Suppressor macrophage treated with lipopolysaccharide for 4 hours (primary cell): ENCODE measurements around the gene ZCCHC17.
A peak's percentile ranks its signal among the peaks of the same experiment; 100 is the strongest.

Experiments used
- DNase-seq: peaks from one replicate; pipeline ENCODE4 v3.0.0-alpha.2; 2020

The ZCCHC17 gene

GRCh38 chr1:31308036-31308435 lies 11.2 kb downstream of the ZCCHC17 start:
- no peak for DNase-seq

DNA sequence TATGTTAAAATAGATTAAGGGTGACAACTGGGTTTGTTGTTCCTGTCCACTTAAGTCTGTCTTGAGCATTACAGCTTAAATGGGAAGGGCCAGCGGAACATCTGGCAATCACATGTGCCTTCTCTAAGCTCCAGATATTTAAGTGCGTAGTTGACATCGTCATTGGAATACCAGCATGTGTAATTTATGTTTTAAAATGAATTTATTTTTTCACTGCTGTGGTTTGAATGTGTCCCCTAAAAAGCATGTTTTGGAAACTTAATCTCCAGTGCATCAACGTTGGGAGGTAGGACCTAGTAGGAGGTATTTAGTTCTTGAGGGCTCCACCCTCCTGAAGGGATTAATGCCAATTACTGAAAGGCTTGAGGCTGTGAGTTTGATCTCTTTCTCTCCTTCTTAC lies 13.4 kb downstream of the ZCCHC17 start:
- no peak for DNase-seq

DNA sequence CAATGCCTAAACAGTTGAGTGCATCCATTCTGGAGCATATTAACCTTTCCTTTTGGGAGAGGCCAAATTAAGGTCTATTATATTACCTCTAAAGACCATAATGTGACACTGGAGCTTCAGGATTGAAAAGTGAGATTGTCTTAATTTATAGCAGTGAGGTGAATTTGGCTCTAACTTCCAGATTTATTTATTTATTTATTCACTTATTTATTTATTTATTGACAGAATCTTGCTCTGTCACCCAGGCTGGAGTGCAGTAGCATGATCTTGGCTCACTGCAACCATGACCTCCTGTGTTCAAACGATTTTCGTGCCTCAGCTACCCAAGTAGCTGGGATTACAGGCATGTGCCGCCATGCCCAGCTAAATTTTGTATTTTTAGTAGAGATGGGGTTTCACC lies 19.1 kb downstream of the ZCCHC17 start:
- DNase-seq: no peak

- no peak for DNase-seq
These were observed 21.3 kb downstream of the ZCCHC17 start for GRCh38 chr1:31318146-31318545.

- no peak for DNase-seq
These were observed 27.3 kb downstream of the ZCCHC17 start for GRCh38 chr1:31324093-31324492.

- no peak for DNase-seq
These were observed 28.2 kb downstream of the ZCCHC17 start for GRCh38 chr1:31324992-31325391.

DNA sequence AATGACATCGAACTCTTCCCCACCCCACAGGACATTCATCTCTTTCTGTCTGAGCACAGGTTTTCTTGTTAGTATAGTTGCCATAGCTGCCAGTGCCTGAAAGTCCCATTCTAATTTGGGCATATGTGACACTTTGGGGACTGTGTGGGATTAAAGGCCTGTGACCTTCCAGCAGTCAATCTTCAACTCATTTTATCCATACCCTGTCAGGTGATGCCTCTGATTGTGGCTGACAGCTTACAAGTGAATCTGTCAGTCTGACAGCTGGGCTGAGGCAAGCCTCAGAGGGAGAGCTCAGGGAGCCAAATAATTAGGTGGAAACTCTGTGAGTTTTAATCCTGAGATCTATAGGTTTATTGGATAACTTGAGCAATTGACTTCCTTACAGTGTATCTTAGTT lies 29.6 kb downstream of the ZCCHC17 start:
- no peak for DNase-seq

DNA sequence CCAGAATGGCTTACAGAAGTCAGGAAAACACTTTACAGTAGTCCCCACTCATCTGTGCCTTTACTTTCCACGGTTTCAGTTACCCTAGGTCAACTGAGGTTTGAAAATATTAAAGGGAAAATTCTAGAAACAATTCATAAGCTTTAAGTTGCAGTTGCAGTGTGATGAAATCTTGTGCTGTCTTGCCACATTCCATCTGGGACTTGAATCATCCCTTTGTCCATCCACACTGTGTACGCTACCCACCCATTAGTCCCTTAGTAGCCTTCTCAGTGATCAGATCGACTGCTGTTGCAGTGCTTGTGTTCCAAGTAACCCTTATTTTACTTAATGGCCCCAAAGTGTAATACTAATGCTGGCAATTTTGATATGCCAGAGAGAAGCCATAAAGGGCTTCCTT lies 30.5 kb downstream of the ZCCHC17 start:
- peak; percentile 2 for DNase-seq

DNA sequence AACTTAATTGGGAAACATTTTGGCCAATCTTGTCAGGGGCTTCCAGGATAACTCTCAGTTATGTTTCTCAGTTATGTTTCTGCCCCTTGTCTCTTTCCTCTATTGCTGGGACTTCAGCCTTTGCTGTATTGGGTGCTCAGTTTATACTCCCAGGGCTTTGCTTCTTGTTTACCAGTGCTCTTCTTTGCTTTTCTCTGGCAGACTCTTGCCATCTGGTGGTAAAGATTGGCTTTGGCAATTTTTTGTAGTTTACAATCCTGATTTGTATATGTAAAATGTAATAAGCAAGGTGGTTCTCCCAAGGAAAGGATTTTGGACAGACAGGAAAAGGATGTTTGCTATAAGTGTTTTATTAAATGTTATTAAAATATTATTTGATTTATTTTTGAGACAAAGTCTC lies 38.2 kb downstream of the ZCCHC17 start:
- peak; percentile 11 for DNase-seq

- DNase-seq: no peak
These were observed 40.0 kb downstream of the ZCCHC17 start for GRCh38 chr1:31336687-31337467.

DNA sequence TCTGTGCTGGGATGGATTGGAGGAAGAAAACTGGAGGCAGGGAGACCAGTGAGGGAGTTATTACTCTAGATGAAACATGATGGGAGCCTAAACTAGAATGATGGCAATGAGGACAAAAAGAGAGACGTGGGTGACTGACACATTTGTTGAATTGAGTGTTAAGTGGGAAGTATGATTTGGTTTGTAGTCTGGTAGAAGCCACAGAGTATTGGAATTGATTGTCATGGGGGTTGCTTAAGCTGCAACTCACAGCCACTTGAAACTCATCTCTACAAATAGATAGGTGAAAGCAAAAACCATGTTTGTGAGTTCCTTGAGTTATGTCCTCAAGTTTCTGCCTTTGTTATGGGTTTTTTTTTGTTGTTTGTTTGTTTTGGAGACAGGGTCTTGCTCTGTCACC lies 47.7 kb downstream of the ZCCHC17 start:
- DNase-seq: no peak

DNA sequence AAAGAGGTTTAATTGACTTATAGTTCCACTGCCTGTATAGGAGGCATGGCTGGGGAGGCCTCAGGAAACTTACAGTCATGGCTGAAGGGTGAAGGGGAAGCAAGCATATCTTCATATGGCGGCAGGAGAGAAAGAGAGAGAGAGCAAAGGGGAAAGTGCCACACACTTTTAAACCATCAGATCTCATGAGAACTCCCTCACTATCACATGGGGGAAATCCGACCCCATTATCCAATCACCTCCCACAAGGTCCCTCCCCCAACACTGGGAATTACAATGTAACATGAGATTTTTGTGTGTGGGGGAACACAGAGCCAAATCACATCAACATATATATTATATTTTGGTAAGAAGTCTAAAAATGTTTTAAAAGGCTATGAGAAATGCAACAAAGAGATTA lies 48.8 kb downstream of the ZCCHC17 start:
- no peak for DNase-seq

GRCh38 chr1:31346785-31347184 lies 50.0 kb downstream of the ZCCHC17 start:
- DNase-seq: no peak

- no peak for DNase-seq
These were observed 51.6 kb downstream of the ZCCHC17 start for GRCh38 chr1:31348449-31348848.

DNA sequence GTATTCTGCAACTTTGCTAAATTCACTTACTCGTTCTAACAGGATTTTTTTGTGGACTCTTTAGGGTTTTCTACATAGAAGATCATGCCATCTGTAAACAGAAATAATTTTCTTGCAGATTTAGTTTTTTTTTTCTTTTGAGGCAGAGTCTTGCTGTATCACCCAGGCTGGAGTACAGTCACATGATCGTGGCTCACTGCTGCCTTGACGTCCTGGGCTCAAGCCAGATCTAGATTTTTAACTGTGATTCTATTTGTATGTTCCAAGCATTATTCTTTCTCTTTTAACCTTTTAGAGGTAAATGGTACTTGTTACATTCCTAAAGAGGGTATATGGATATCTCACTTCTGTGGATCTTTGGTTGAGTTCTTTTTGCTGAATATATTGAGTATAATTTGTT lies 57.5 kb downstream of the ZCCHC17 start:
- peak; percentile 16 for DNase-seq

- DNase-seq: no peak
These were observed 59.6 kb downstream of the ZCCHC17 start for GRCh38 chr1:31356427-31356826.

GRCh38 chr1:31361607-31362006 lies 64.8 kb downstream of the ZCCHC17 start:
- no peak for DNase-seq

DNA sequence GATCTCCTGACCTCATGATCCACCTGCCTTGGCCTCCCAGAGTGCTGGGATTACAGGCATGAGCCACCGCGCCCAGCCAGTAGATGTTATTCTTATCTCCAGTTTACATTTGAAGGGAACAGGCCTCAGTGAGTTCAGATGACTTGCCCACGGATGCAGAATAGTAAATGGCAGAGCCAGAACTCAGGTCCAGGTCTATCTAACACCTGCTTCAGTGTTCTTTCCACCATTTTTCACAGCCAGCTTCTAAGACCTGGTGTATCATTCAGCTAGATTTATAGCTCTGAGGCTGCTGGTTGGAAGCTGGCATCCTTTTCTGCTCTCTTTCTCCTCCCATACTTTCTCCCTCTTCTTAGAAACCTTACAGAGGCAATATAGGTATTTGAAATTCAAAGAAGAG lies 65.2 kb downstream of the ZCCHC17 start:
- no peak for DNase-seq

- no peak for DNase-seq
These were observed 67.9 kb downstream of the ZCCHC17 start for GRCh38 chr1:31364561-31365250.

DNA sequence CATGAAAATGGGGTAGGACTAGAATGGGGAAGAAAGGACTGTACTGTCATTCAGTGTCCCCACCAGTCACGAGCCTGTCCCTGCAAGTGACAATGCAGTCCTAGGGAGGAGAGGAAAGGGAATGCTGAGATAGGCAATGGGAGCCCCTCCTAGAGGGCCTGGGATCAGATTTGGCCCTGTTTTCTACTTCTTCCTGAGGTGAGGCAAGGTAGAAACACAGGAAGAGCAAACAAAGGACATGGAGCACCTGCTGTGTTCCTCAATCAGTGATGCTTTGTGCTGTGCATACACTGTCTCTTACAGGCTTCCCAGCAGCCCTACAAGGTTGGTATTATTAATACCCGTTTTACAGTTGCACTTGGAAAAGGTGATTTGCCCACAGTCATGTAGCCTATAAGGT lies 70.0 kb downstream of the ZCCHC17 start:
- DNase-seq: no peak

DNA sequence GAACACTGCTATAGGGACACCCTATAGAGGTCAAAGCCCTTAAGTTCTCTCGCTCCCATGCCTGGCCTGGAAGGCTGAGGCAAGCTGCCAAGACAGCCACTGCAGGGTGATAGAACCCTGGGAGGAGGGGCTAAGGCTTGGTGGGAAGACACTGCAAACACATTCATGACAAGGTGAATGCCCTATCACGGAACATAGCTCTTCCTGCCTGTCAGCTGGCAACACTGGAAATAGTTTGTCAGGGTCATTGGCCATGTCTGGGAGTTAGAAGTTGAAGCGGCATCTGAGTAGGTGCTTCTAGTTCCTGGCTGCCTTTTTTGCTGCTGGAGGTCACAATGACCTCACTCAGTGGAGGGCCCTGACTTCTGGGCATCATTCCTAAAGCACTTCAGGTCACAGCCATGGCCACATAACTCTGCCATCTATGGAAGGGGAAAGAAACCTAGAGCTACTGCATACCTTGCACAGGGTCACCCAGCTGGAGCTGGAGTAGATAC lies 71.8 kb downstream of the ZCCHC17 start:
- no peak for DNase-seq

DNA sequence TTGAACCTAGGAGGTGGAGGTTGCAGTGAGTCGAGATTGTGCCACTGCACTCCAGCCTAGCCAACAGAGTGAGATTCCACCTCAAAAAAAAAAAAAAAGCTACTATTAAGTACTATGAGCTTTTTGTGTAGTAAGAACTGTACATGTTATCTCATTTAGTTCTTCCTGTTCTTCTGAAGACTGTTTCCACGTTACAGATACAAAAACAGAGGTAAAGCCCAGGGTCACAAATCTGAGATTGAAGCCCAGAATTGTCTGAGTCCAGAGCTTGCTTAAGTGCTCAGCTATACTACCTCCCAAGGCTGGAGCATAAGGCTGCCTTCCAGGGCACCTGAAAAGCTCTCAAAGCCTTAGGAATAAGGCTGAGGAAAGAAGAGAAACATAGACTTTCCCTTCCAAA lies 73.2 kb downstream of the ZCCHC17 start:
- DNase-seq: no peak

- DNase-seq: no peak
These were observed 73.7 kb downstream of the ZCCHC17 start for GRCh38 chr1:31370565-31370964.
